ENCODE results near the gene AOPEP.

DNA sequence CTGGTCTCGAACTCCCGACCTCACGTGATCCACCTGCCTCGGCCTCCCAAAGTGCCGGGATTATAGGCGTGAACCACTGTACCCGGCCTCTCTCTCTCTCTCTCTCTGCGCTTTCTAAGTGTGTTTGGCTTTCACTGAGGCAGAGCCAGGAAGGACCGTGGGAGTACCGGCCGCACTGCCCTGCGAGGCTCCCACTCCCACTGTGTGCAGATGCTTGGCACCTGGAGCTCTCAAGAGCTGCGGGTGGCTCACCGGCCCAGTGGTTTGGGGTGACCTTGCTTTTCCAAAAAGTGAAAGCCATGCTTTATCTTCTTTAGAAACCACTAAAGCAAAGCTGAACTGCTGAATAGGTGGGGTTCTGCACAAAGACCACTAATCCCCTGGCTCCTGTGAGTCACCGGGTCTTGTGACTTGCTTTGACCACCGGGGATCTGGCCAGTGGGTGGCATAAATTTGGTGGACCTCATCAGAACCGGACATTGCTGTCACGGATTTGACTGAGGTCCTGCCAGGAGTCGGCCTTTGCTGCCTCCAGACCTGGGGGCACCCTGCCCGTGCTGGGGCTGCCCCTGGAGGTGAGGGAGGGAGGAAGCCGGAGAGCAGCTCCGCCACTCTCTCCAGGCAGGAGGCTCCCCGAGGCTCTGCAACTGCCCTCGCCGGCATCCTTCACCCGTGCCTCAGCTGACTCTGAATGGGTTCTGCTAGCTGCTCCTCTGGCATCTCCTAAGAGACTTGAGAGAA lies 362.1 kb downstream of the AOPEP start:
- TF ChIP-seq REST (IDR thresholded peaks at IDR 0.05; ENCODE audit: low read depth) (no peak), TAF1 (IDR thresholded peaks at IDR 0.05; ENCODE audit: low read depth) (no peak), RAD21 (IDR thresholded peaks at IDR 0.05; ENCODE audit: low read depth) (no peak), YY1 (IDR thresholded peaks at IDR 0.05; ENCODE audit: low read depth) (no peak)
